CD14-positive monocyte (primary cell): ENCODE measurements around the gene ANKS6. TPM values are rescaled to one million over a fixed set of nuclear protein-coding genes. Genes with fewer than 3 reads are reported as not detected.

Source experiments
- DNase-seq, 3 donors: peaks; one replicate each; pipeline ENCODE4 v3.0.0-alpha.2; 2011 to 2022
- H2AFZ ChIP-seq: 2 replicates; pipeline ENCODE4 v1.6.0; 2012; ENCODE audit warnings: mild to moderate bottlenecking, low read depth, low read length, inconsistent platforms; ENCODE audit not compliant: insufficient read depth, poor library complexity, severe bottlenecking
- H3K27ac ChIP-seq, 2 donors: 1 replicate in 1 of 2; 2 replicates in 1 of 2; pipeline ENCODE4 v1.5.1; 2012 to 2013; ENCODE audit warnings: low read length in 2 of 2, control low read depth in 1 of 2, inconsistent platforms in 1 of 2, low read depth in 1 of 2, mild to moderate bottlenecking in 1 of 2
- H3K27me3 ChIP-seq, 2 donors: one replicate each; pipeline versions ENCODE4 v1.6.0 to v1.6.1; 2011 to 2013; ENCODE audit warnings: low read length in 2 of 2; ENCODE audit not compliant: control insufficient read depth in 2 of 2, insufficient read depth in 2 of 2
- H3K36me3 ChIP-seq, 2 donors: replicated peaks in 1 of 2; 1 replicate in 1 of 2; 2 replicates in 1 of 2; pipeline versions ENCODE4 v1.5.1 to v1.6.1; 2012 to 2013; ENCODE audit warnings: low read length in 2 of 2, control low read depth in 1 of 2, inconsistent platforms in 1 of 2, mild to moderate bottlenecking in 1 of 2; ENCODE audit not compliant: insufficient read depth in 2 of 2, control insufficient read depth in 1 of 2
- H3K4me1 ChIP-seq, 2 donors: 1 replicate in 1 of 2; 2 replicates in 1 of 2; pipeline versions ENCODE4 v1.5.1 to v1.6.1; 2012 to 2013; ENCODE audit warnings: low read length in 2 of 2, control low read depth in 1 of 2, inconsistent platforms in 1 of 2, mild to moderate bottlenecking in 1 of 2, moderate library complexity in 1 of 2; ENCODE audit not compliant: insufficient read depth in 2 of 2, control insufficient read depth in 1 of 2
- H3K4me2 ChIP-seq: replicated peaks from 2 replicates; pipeline ENCODE3; 2012; ENCODE audit warnings: low read length, moderate library complexity, mild to moderate bottlenecking; ENCODE audit not compliant: poor library complexity, severe bottlenecking; ENCODE audit errors: extremely low read depth
- H3K4me3 ChIP-seq, 3 experiments: fragments of 200-600 bp in 1 of 3; sonication (generic) in 1 of 3; replicated peaks in 1 of 3; 1 replicate in 2 of 3; 2 replicates in 1 of 3; pipeline ENCODE4 v1.5.1; 2011 to 2013; ENCODE audit warnings: low read length in 3 of 3, mild to moderate bottlenecking in 3 of 3, control low read depth in 2 of 3, low read depth in 2 of 3, inconsistent platforms in 1 of 3, moderate library complexity in 1 of 3
- H3K79me2 ChIP-seq: 2 replicates; pipeline ENCODE4 v1.6.0; 2012; ENCODE audit warnings: mild to moderate bottlenecking, control low read depth, inconsistent platforms, low read length, moderate library complexity; ENCODE audit not compliant: insufficient read depth
- H3K9ac ChIP-seq: 2 replicates; pipeline ENCODE4 v1.6.0; 2017; ENCODE audit warnings: low read length, mild to moderate bottlenecking; ENCODE audit not compliant: insufficient read depth, poor library complexity, severe bottlenecking
- H3K9me3 ChIP-seq, 2 donors: replicated peaks in 1 of 2; 1 replicate in 1 of 2; 2 replicates in 1 of 2; pipeline versions ENCODE4 v1.5.1 to v1.6.1; 2012 to 2013; ENCODE audit warnings: low read length in 2 of 2, control low read depth in 1 of 2; ENCODE audit not compliant: control insufficient read depth in 1 of 2, insufficient read depth in 1 of 2
- H4K20me1 ChIP-seq: 2 replicates; pipeline ENCODE4 v1.6.0; 2012; ENCODE audit warnings: mild to moderate bottlenecking, low read length, control low read depth, moderate library complexity; ENCODE audit not compliant: insufficient read depth
- H3K27ac Mint-ChIP-seq, 7 donors: one replicate each; pipeline ENCODE4 v1.8.0; 2020; ENCODE audit warnings: mild to moderate bottlenecking in 7 of 7, mixed read lengths in 7 of 7, moderate library complexity in 6 of 7, inconsistent platforms in 2 of 7
- H3K27me3 Mint-ChIP-seq, 3 donors: one replicate each; pipeline ENCODE4 v1.8.0; 2021 to 2022; ENCODE audit warnings: low read depth in 3 of 3, mild to moderate bottlenecking in 3 of 3, mixed read lengths in 3 of 3, moderate library complexity in 3 of 3, inconsistent platforms in 1 of 3
- H3K36me3 Mint-ChIP-seq, 2 donors: one replicate each; pipeline ENCODE4 v1.8.0; 2020; ENCODE audit warnings: mixed read lengths in 2 of 2, inconsistent platforms in 1 of 2, mild to moderate bottlenecking in 1 of 2
- H3K4me1 Mint-ChIP-seq: one replicate; pipeline ENCODE4 v1.8.0; 2020; ENCODE audit warnings: mild to moderate bottlenecking, mixed read lengths
- H3K4me3 Mint-ChIP-seq, 2 donors: one replicate each; pipeline ENCODE4 v1.8.0; 2020; ENCODE audit warnings: mild to moderate bottlenecking in 2 of 2, mixed read lengths in 2 of 2, moderate library complexity in 1 of 2
- H3K9me3 Mint-ChIP-seq, 7 donors: one replicate each; pipeline ENCODE4 v1.8.0; 2020 to 2022; ENCODE audit warnings: mixed read lengths in 7 of 7, mild to moderate bottlenecking in 6 of 7, moderate library complexity in 6 of 7, inconsistent platforms in 2 of 7
- WGBS: methylation state at CpG from one replicate; pipeline ENCODE4 v1.1.5; 2013; ENCODE audit warnings: missing lambda C conversion rate; ENCODE audit not compliant: insufficient coverage; 5-methylcytosine and 5-hydroxymethylcytosine counted together
- intact Hi-C, 2 donors: fragments of 100-400 bp; cut with micrococcal nuclease; formaldehyde crosslinking; loops; one replicate each; pipeline versions ENCODE4 v1.15.0 to v1.15.1; 2023
- polyA plus RNA-seq, 3 donors: library from polyadenylated mRNA; depleted of rRNA in 1 of 3; unstranded in 2 of 3; stranded (reverse) in 1 of 3; fragments of 300-500 nt in 2 of 3; fragments of >200 nt in 1 of 3; fragmentation: Illumina TruSeq in 2 of 3; gene quantifications; 1 replicate in 2 of 3; 2 replicates in 1 of 3; pipeline ENCODE4 v1.2.3, GENCODE V29; 2012 to 2021
- TF ChIP-seq, protein P1 (sequence below): fragments of 200-600 bp; IDR thresholded peaks from one replicate; pipeline ENCODE4 v1.8.0; 2022; ENCODE audit warnings: antibody characterized with exemption, mild to moderate bottlenecking

ANKS6 gene
- polyA plus RNA-seq, 3 donors: 0.20 to 1.5 (median 0.56) TPM

DNA sequence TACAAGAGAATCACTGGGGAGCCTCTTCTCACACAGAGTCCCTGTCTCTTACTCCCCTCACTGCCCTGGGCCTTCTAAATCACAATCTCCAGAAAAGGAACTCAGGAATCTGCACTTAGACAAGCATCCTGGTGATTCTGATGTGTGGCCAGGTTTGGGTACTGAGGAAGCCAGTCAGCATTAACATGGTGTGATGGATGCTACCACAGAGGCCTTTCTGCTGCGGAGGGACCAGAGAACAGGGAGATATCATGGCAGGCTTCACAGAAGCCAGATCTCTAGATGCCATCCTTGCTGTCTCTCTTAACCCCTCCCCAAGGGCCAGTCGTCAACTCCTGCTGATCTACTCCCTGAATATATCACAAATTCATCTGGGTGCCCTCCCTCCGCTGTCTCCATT is 1.6 kb downstream of the ANKS6 start:
- peaks cover 3 to 21% (median 17%) of the 10 kb centered on the region in 7 donors for H3K9me3 Mint-ChIP-seq
- H3K4me3 Mint-ChIP-seq: peak overlapping the region; percentile 44 to 48
- H3K27me3 ChIP-seq: peaks cover 5 to 16% of the 10 kb centered on the region in 2 donors
- peaks cover 5 to 18% of the 10 kb centered on the region in 2 donors for H3K4me1 ChIP-seq
- H4K20me1 ChIP-seq: no peaks in the 10 kb centered on the region
- H3K27ac ChIP-seq: no peak overlapping the region
- TF ChIP-seq, protein P1, sequence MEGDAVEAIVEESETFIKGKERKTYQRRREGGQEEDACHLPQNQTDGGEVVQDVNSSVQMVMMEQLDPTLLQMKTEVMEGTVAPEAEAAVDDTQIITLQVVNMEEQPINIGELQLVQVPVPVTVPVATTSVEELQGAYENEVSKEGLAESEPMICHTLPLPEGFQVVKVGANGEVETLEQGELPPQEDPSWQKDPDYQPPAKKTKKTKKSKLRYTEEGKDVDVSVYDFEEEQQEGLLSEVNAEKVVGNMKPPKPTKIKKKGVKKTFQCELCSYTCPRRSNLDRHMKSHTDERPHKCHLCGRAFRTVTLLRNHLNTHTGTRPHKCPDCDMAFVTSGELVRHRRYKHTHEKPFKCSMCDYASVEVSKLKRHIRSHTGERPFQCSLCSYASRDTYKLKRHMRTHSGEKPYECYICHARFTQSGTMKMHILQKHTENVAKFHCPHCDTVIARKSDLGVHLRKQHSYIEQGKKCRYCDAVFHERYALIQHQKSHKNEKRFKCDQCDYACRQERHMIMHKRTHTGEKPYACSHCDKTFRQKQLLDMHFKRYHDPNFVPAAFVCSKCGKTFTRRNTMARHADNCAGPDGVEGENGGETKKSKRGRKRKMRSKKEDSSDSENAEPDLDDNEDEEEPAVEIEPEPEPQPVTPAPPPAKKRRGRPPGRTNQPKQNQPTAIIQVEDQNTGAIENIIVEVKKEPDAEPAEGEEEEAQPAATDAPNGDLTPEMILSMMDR: no peak
- H2AFZ ChIP-seq: no peak overlapping the region
- peaks cover 18% of the 10 kb centered on the region for H3K4me1 Mint-ChIP-seq
- intact Hi-C loops: loop anchor here (5.0 kb wide), 3 partner anchors 258 to 483 kb away; no protein-coding TSS in a partner anchor
- H3K9ac ChIP-seq: no peak overlapping the region
- H3K4me2 ChIP-seq: no peak overlapping the region
- H3K4me3 ChIP-seq: no peak overlapping the region
- WGBS: 97% methylated on average over 3 of the region's 3 CpGs
- H3K9me3 ChIP-seq: peaks cover 10 to 12% of the 10 kb centered on the region in 2 donors
- DNase-seq: no peak
- H3K27me3 Mint-ChIP-seq: peaks cover 25 to 31% (median 28%) of the 10 kb centered on the region in 3 donors
- H3K27ac Mint-ChIP-seq: no peak overlapping the region
- no peaks in the 10 kb centered on the region for H3K36me3 ChIP-seq
- H3K79me2 ChIP-seq: no peaks in the 10 kb centered on the region
- H3K36me3 Mint-ChIP-seq: peaks cover 0 to 10% of the 10 kb centered on the region in 2 donors

DNA sequence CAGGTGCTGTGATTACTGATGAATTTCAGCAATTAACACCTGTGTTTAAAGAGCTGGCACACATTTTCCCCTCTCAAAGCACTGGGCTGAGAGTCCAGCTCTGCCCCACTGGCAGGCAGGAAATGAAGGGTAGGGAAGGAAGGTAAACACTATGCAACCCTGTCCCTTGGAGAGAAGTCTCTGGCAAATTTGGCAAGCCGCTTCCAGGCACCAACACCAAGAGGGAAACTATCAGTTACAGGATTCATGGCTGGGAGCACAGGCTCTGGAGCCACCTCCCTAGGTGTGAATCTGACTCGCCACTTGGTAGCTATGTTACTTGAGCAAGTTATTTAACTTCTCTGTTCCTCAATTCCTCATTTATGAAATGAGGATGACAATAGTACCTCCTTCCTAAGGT is 3.3 kb downstream of the ANKS6 start:
- peaks cover under 1 to 9% (median 5%) of the 10 kb centered on the region in 7 donors for H3K9me3 Mint-ChIP-seq

More for the DNA sequence above, 3.3 kb downstream of the ANKS6 start:
- no peak overlapping the region for H3K4me3 ChIP-seq
- peaks cover 2 to 3% of the 10 kb centered on the region in 2 donors for H3K9me3 ChIP-seq
- no peaks in the 10 kb centered on the region for H3K36me3 ChIP-seq
- H3K79me2 ChIP-seq: no peaks in the 10 kb centered on the region
- peaks cover 5 to 18% of the 10 kb centered on the region in 2 donors for H3K4me1 ChIP-seq
- TF ChIP-seq, protein P1: no peak
- no peak overlapping the region for H2AFZ ChIP-seq
- intact Hi-C loops: loop anchor here (5.0 kb wide), 3 partner anchors 256 to 481 kb away; no protein-coding TSS in a partner anchor
- no peak overlapping the region for H3K4me2 ChIP-seq
- no peaks in the 10 kb centered on the region for H4K20me1 ChIP-seq
- H3K9ac ChIP-seq: no peak overlapping the region
- Mint-ChIP-seq H3K4me1 (peaks cover 18% of the 10 kb centered on the region), H3K4me3 (no peak overlapping the region), H3K36me3 (peaks cover 0 to 10% of the 10 kb centered on the region in 2 donors), H3K27ac (peak overlapping the region in 2 of 7 donors; percentile 9 to 15), H3K27me3 (peaks cover 21 to 30% (median 24%) of the 10 kb centered on the region in 3 donors)
- H3K27me3 ChIP-seq: peaks cover 5 to 16% of the 10 kb centered on the region in 2 donors
- 80% methylated on average over 1 of the region's 2 CpGs for WGBS
- no peak overlapping the region for H3K27ac ChIP-seq
- DNase-seq: no peak
